Left lung (tissue), 10 donors: ENCODE measurements around the gene SCN1A. TPM values are rescaled to one million over a fixed set of nuclear protein-coding genes. Genes with fewer than 3 reads are reported as not detected.

ENCODE experiments used
- ATAC-seq: fragments of 200-7000 bp; cut with Tn5 transposase; one replicate; pipeline ENCODE4 v1.9.1; 2020; ENCODE audit warnings: moderate library complexity
- DNase-seq, 4 donors: peaks; one replicate each; pipeline ENCODE4 v3.0.0-alpha.2; 2013 to 2020
- H3K27ac ChIP-seq, 2 donors: fragments of 200-600 bp; sonication (generic) in 1 of 2; one replicate each; pipeline versions ENCODE4 v1.5.0 to v1.8.0; 2020 to 2021
- H3K27me3 ChIP-seq, 2 donors: fragments of 200-600 bp; sonication (generic) in 1 of 2; one replicate each; pipeline versions ENCODE4 v1.5.0 to v1.8.0; 2020 to 2021
- H3K36me3 ChIP-seq, 2 donors: fragments of 200-600 bp; sonication (generic) in 1 of 2; one replicate each; pipeline versions ENCODE4 v1.5.0 to v1.8.0; 2020 to 2021
- H3K4me1 ChIP-seq, 2 donors: fragments of 200-600 bp; one replicate each; pipeline ENCODE4 v1.8.0; 2021
- H3K4me3 ChIP-seq, 2 donors: fragments of 200-600 bp; sonication (generic) in 1 of 2; one replicate each; pipeline versions ENCODE4 v1.5.0 to v1.8.0; 2020 to 2021; ENCODE audit warnings: mild to moderate bottlenecking in 1 of 2
- H3K9me3 ChIP-seq, 2 donors: fragments of 200-600 bp; sonication (generic) in 1 of 2; one replicate each; pipeline versions ENCODE4 v1.5.0 to v1.8.0; 2020 to 2021
- intact Hi-C, 2 donors: fragments of 100-400 bp; cut with DNase I; formaldehyde crosslinking; loops; one replicate each; pipeline versions ENCODE4 v1.11.2 to v1.14.2; 2022
- polyA plus RNA-seq, 6 donors: library from polyadenylated mRNA; unstranded; fragments of 120-200 nt; gene quantifications; one replicate each; pipeline ENCODE4 v1.2.1, GENCODE V29; 2013; ENCODE audit not compliant: insufficient read length in 6 of 6
- total RNA-seq, 2 donors: library from RNA; stranded (reverse); fragmentation: NEBNext Ultra II Directional; extraction: Animal tissue kit (Norgen Biotek cat#: 25700); gene quantifications; one replicate each; pipeline ENCODE4 v1.2.1, GENCODE V29; 2021
- TF ChIP-seq, protein P1 (sequence below), 2 donors: fragments of 200-600 bp; sonication (generic) in 1 of 2; IDR thresholded peaks; one replicate each; pipeline versions ENCODE4 v1.5.0 to v1.8.0; 2021; ENCODE audit warnings: antibody characterized with exemption in 2 of 2
- donor health status: DM: no; HTN: yes; CAD: no.
- donor health status: DM: no; HTN: no; CAD: no.

Gene SCN1A
- total and polyA plus RNA-seq, 8 donors: 0.60 to 18.0 (median 1.5) TPM

DNA sequence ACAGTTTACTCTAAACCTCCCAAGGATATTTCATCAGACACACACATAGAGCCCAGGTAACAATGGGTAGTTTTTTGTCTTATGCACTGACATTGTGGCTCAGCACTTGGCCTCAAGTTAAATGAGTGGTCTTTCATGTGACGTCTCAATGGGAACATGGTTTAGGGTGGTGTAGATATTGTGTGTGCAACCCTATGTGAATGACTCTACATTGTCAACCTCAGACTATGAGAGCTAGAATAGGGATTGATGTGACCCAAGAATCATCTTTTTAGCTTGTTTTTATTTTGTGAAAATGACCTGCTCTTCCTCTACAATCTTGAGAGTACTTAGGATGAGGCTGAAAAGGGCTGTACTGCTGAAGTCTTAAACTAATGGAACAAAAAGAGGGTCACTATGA, 86.2 kb downstream of the SCN1A start:
- Histone ChIP-seq H3K27ac (no peak overlapping the region), H3K4me3 (no peak overlapping the region), H3K27me3 (no peaks in the 10 kb centered on the region), H3K4me1 (no peaks in the 10 kb centered on the region), H3K9me3 (no peaks in the 10 kb centered on the region), H3K36me3 (no peaks in the 10 kb centered on the region)
- DNase-seq: no peak
- intact Hi-C loops: no loop called here
- no peak for ATAC-seq
- TF ChIP-seq, protein P1, sequence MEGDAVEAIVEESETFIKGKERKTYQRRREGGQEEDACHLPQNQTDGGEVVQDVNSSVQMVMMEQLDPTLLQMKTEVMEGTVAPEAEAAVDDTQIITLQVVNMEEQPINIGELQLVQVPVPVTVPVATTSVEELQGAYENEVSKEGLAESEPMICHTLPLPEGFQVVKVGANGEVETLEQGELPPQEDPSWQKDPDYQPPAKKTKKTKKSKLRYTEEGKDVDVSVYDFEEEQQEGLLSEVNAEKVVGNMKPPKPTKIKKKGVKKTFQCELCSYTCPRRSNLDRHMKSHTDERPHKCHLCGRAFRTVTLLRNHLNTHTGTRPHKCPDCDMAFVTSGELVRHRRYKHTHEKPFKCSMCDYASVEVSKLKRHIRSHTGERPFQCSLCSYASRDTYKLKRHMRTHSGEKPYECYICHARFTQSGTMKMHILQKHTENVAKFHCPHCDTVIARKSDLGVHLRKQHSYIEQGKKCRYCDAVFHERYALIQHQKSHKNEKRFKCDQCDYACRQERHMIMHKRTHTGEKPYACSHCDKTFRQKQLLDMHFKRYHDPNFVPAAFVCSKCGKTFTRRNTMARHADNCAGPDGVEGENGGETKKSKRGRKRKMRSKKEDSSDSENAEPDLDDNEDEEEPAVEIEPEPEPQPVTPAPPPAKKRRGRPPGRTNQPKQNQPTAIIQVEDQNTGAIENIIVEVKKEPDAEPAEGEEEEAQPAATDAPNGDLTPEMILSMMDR (IDR thresholded peaks at IDR 0.05): no peak

- Histone ChIP-seq H3K9me3 (no peaks in the 10 kb centered on the region), H3K4me1 (no peaks in the 10 kb centered on the region), H3K36me3 (no peaks in the 10 kb centered on the region), H3K4me3 (no peak overlapping the region), H3K27me3 (no peaks in the 10 kb centered on the region), H3K27ac (no peak overlapping the region)
- TF ChIP-seq, protein P1 (IDR thresholded peaks at IDR 0.05): no peak
- no peak for DNase-seq
- ATAC-seq: no peak
- intact Hi-C loops: no loop called here
Observed at GRCh38 chr2:166032361-166032760, 95.5 kb downstream of the SCN1A start.

- no peaks in the 10 kb centered on the region for H3K9me3 ChIP-seq
- no peak overlapping the region for H3K4me3 ChIP-seq
- no peaks in the 10 kb centered on the region for H3K4me1 ChIP-seq
- intact Hi-C loops: no loop called here
- DNase-seq (no peak), ATAC-seq (no peak)
- no peaks in the 10 kb centered on the region for H3K36me3 ChIP-seq
- TF ChIP-seq, protein P1 (IDR thresholded peaks at IDR 0.05): no peak
- H3K27ac ChIP-seq: no peak overlapping the region
- H3K27me3 ChIP-seq: no peaks in the 10 kb centered on the region
Observed at GRCh38 chr2:166031054-166031453, 96.8 kb downstream of the SCN1A start.

GRCh38 chr2:166025313-166025712, 102.5 kb downstream of the SCN1A start:
- TF ChIP-seq, protein P1 (IDR thresholded peaks at IDR 0.05): no peak
- no peaks in the 10 kb centered on the region for H3K27me3 ChIP-seq
- DNase-seq (no peak), ATAC-seq (no peak)
- no peaks in the 10 kb centered on the region for H3K9me3 ChIP-seq
- no peak overlapping the region for H3K27ac ChIP-seq
- no peak overlapping the region for H3K4me3 ChIP-seq
- intact Hi-C loops: no loop called here
- no peaks in the 10 kb centered on the region for H3K36me3 ChIP-seq
- H3K4me1 ChIP-seq: no peaks in the 10 kb centered on the region

DNA sequence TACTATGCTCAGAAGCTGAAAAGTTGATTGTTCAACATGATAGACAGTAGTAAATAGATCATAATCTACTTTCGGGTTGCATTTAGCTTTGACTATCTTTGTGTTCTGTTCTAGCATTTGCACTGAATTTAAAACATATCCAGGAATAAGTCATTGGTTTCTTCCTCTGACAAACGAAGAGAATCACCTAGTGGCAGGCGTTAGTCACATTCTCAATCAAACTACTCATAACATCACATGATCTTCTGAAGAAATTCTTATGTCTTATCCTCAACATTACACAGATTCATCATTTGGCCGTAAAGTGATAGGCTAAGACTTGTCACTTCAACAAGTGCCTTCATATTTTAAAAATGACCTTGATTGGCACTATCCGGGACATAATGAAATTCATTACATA, 110.6 kb downstream of the SCN1A start:
- Histone ChIP-seq H3K27ac (no peak overlapping the region), H3K4me3 (no peak overlapping the region), H3K4me1 (no peaks in the 10 kb centered on the region), H3K36me3 (no peaks in the 10 kb centered on the region), H3K9me3 (no peaks in the 10 kb centered on the region), H3K27me3 (no peaks in the 10 kb centered on the region)
- ATAC-seq: no peak
- DNase-seq: no peak
- intact Hi-C loops: no loop called here
- TF ChIP-seq, protein P1 (IDR thresholded peaks at IDR 0.05): no peak
